ENCODE measurements around the gene ACSM6. TPM values are rescaled to one million over a fixed set of nuclear protein-coding genes. Genes with fewer than 3 reads are reported as not detected.

Gene ACSM6
- total RNA-seq, 4 donors from 2014 or later = not detected

DNA sequence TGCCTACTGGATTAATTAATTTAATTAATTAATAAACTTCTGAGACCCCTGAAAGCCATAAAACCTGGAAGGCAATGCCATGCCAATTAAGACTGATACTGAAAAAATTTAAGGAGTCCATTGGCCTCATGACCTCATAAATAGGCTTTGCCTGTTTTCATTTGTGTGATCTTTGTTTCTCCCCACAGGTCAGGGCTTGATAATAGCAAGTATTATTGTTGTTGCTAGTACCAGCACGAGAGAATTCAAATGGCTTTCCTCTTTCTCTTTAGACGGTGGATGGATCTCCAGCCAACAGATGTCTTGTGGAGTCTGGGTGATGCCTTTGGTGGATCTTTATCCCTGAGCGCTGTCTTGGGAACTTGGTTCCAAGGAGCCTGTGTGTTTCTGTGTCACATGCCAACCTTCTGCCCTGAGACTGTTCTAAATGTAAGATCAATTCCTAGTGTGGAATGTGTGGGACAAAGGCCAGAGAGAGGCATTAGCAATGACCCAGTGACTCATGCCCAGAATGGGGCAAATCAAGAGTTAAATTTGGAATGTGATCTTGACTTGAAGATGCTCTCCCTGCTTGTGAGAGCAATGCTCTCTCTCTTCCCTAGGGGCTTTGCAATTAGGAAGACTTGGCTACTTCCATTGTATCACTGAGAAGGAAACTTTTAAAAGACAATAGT is 17.7 kb downstream of the ACSM6 start:
- H3K36me3 ChIP-seq = no peaks in the 10 kb centered on the region
- TF ChIP-seq POLR2A (IDR thresholded peaks at IDR 0.05; ENCODE audit: low read depth) = no peak
- no peak for TF ChIP-seq POLR2AphosphoS5 (IDR thresholded peaks at IDR 0.05)
- no peak overlapping the region for H3K4me3 ChIP-seq
- 84% methylated on average over 3 of the region's 3 CpGs for WGBS
- intact Hi-C loops (cut with DNase I) = no loop called here
- no peaks in the 10 kb centered on the region for H3K27me3 ChIP-seq
- no peaks in the 10 kb centered on the region for H3K9me3 ChIP-seq
- DNase-seq (ENCODE audit: extremely low spot score) = no peak
- no peak overlapping the region for H3K27ac ChIP-seq (replicated peaks in 1 of 4)
- H3K4me1 ChIP-seq = no peaks in the 10 kb centered on the region

DNA sequence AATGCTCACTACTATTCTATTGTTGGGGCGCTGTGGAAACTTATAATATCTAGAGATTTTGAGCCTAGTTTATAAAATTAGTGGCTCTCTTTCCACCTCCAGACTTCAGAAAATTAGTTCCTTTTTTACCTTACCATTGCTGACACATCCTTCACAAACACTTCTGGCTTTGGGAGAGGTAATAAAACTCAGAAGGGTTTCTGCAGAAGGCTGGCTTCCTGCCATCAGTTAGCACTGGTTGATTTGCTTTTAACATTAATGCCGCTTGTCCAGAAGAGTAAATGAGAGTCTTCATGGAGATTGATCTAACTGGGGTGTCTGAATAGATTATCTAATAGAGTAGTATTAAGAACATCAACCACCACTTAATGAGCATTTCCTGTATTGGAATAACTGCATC is 20.3 kb downstream of the ACSM6 start:
- Histone ChIP-seq H3K9me3 (no peaks in the 10 kb centered on the region), H3K4me3 (no peak overlapping the region), H3K27ac (replicated peaks in 1 of 4) (no peak overlapping the region), H3K27me3 (no peaks in the 10 kb centered on the region), H3K4me1 (no peaks in the 10 kb centered on the region), H3K36me3 (no peaks in the 10 kb centered on the region)
- 69% methylated on average over 2 of the region's 2 CpGs for WGBS
- no peak for DNase-seq (ENCODE audit: extremely low spot score)
- intact Hi-C loops (cut with DNase I) = no loop called here
- TF ChIP-seq POLR2A (IDR thresholded peaks at IDR 0.05; ENCODE audit: low read depth) (no peak), POLR2AphosphoS5 (IDR thresholded peaks at IDR 0.05) (no peak), EP300 (IDR thresholded peaks at IDR 0.05) (no peak)
- TF ChIP-seq, protein P1, sequence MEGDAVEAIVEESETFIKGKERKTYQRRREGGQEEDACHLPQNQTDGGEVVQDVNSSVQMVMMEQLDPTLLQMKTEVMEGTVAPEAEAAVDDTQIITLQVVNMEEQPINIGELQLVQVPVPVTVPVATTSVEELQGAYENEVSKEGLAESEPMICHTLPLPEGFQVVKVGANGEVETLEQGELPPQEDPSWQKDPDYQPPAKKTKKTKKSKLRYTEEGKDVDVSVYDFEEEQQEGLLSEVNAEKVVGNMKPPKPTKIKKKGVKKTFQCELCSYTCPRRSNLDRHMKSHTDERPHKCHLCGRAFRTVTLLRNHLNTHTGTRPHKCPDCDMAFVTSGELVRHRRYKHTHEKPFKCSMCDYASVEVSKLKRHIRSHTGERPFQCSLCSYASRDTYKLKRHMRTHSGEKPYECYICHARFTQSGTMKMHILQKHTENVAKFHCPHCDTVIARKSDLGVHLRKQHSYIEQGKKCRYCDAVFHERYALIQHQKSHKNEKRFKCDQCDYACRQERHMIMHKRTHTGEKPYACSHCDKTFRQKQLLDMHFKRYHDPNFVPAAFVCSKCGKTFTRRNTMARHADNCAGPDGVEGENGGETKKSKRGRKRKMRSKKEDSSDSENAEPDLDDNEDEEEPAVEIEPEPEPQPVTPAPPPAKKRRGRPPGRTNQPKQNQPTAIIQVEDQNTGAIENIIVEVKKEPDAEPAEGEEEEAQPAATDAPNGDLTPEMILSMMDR (IDR thresholded peaks at IDR 0.05) = no peak

DNA sequence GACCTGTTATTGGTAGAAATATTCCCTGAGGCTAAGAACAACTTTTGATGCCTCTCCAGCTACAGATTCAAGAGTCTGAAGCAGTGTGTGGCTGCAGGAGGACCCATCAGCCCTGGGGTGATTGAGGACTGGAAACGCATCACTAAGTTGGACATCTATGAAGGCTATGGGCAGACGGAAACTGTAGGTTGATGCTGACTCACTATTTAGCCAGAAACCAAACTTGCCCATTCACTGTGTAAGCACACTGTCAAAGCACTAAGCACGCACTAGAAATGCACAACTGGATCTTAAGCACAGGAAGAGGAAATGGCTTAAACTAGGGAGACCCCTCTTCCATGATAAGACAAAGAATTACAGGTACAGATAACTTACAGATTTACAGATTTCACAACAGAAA is 20.8 kb downstream of the ACSM6 start:
- Histone ChIP-seq H3K36me3 (no peaks in the 10 kb centered on the region), H3K27ac (replicated peaks in 1 of 4) (no peak overlapping the region), H3K4me3 (no peak overlapping the region), H3K27me3 (no peaks in the 10 kb centered on the region), H3K4me1 (no peaks in the 10 kb centered on the region), H3K9me3 (no peaks in the 10 kb centered on the region)
- DNase-seq (ENCODE audit: extremely low spot score) = no peak
- TF ChIP-seq, protein P1 (IDR thresholded peaks at IDR 0.05) = no peak
- no peak for TF ChIP-seq EP300 (IDR thresholded peaks at IDR 0.05)
- TF ChIP-seq POLR2A (IDR thresholded peaks at IDR 0.05; ENCODE audit: low read depth) = no peak
- TF ChIP-seq POLR2AphosphoS5 (IDR thresholded peaks at IDR 0.05) = no peak
- WGBS = 60% methylated on average over 3 of the region's 3 CpGs
- intact Hi-C loops (cut with DNase I) = no loop called here

DNA sequence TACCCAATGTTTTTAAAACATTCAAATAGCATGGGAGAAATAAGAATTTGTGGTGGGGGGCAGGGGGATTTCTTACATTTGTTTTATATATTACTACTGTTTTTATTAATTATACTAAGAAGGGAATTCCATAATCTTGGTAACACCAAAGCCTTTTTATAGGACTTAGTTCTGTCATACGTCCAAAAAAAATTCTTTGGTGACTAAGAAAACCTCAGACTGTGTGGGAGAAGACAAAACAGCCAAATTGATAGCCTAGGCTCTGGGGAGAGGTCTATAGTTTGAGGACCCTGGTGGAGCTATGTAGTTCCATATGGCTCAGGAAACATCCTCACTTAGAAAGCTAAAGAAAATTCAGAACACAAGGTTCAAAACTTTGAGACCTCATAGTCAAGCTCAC is 23.4 kb downstream of the ACSM6 start:
- no peak for DNase-seq (ENCODE audit: extremely low spot score)
- no peaks in the 10 kb centered on the region for H3K36me3 ChIP-seq
- 63% methylated on average over 1 of the region's 1 CpG for WGBS
- intact Hi-C loops (cut with DNase I) = no loop called here
- H3K4me1 ChIP-seq = no peaks in the 10 kb centered on the region
- TF ChIP-seq POLR2A (IDR thresholded peaks at IDR 0.05; ENCODE audit: low read depth) (no peak), POLR2AphosphoS5 (IDR thresholded peaks at IDR 0.05) (no peak), EP300 (IDR thresholded peaks at IDR 0.05) (no peak)
- TF ChIP-seq, protein P1 (IDR thresholded peaks at IDR 0.05) = no peak
- no peaks in the 10 kb centered on the region for H3K27me3 ChIP-seq
- H3K9me3 ChIP-seq = no peaks in the 10 kb centered on the region
- H3K27ac ChIP-seq (replicated peaks in 1 of 4) = no peak overlapping the region
- H3K4me3 ChIP-seq = no peak overlapping the region

DNA sequence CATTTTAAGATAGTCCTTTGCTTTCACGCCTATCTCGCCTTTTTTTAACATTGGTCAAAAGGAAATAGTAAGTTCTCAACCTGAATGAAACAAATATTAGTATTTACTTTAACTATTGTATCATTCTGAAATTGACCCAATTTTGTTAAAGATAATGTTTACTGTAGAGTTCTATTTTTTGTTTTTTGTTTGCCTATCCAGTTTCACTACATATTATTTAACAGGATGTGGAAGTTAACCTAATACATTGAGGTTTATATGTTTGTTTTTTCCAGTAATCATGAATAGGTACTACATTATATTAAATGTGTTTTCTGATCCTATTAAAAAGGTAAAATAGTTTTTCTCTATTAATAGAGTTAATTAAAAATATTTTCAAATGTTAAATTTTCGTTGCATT is 26.5 kb downstream of the ACSM6 start:
- DNase-seq (ENCODE audit: extremely low spot score) = no peak
- Histone ChIP-seq H3K4me3 (no peak overlapping the region), H3K9me3 (no peaks in the 10 kb centered on the region), H3K4me1 (no peaks in the 10 kb centered on the region), H3K27ac (replicated peaks in 1 of 4) (no peak overlapping the region), H3K27me3 (no peaks in the 10 kb centered on the region), H3K36me3 (no peaks in the 10 kb centered on the region)
- no peak for TF ChIP-seq POLR2AphosphoS5 (IDR thresholded peaks at IDR 0.05)
- TF ChIP-seq, protein P1 (IDR thresholded peaks at IDR 0.05) = no peak
- no peak for TF ChIP-seq POLR2A (IDR thresholded peaks at IDR 0.05; ENCODE audit: low read depth)
- no peak for TF ChIP-seq EP300 (IDR thresholded peaks at IDR 0.05)
- intact Hi-C loops (cut with DNase I) = no loop called here
- WGBS = 84% methylated on average over 3 of the region's 3 CpGs
